K562 (cell line): ENCODE data around the gene CADM2. TPM values are rescaled to one million over a fixed set of nuclear protein-coding genes. Genes with fewer than 3 reads are reported as not detected.
"Not testable (repeated sequence)": the region's sequence is repeated elsewhere in the genome, so short reads cannot be mapped to it uniquely, and the experiment has no call there.

ENCODE experiments used
- ATF1 ChIP-seq, 2 experiments: fragments of 450-650 bp in 1 of 2; IDR thresholded peaks; 2 replicates each; pipeline ENCODE4 v1.6.1; 2016; ENCODE audit warnings: missing compliant biosample characterization in 1 of 2, missing genetic modification characterization in 1 of 2
- ATF7 ChIP-seq: fragments of 450-650 bp; IDR thresholded peaks from 2 replicates; pipeline ENCODE4 v1.7.1; 2014; ENCODE audit warnings: mild to moderate bottlenecking, moderate library complexity
- CTCF ChIP-seq, 3 experiments: IDR thresholded peaks in 2 of 3; conservative IDR thresholded peaks in 1 of 3; 2 replicates each; pipeline ENCODE4 v1.5.1; 2011 to 2012; ENCODE audit warnings: low read length in 3 of 3, mild to moderate bottlenecking in 3 of 3, control low read depth in 2 of 3, improper control_type of control experiment in 1 of 3, inconsistent platforms in 1 of 3, low read depth in 1 of 3, mixed read lengths in 1 of 3, moderate library complexity in 1 of 3; ENCODE audit not compliant: insufficient read depth in 2 of 3
- FOS ChIP-seq: IDR thresholded peaks from 3 replicates; pipeline ENCODE4 v1.6.1; 2011; ENCODE audit not compliant: insufficient read length; ENCODE audit errors: extremely low read depth
- GTF2B ChIP-seq: IDR thresholded peaks from 2 replicates; pipeline ENCODE4 v1.6.1; 2011; ENCODE audit not compliant: insufficient read length; ENCODE audit errors: extremely low read depth
- LEF1 ChIP-seq: fragments of 450-650 bp; IDR thresholded peaks from 2 replicates; pipeline ENCODE4 v1.6.1; 2016; ENCODE audit warnings: mild to moderate bottlenecking
- MEIS2 ChIP-seq: fragments of 450-650 bp; IDR thresholded peaks from 2 replicates; pipeline ENCODE4 v1.6.1; 2014; ENCODE audit warnings: mild to moderate bottlenecking; ENCODE audit not compliant: partially characterized antibody
- MTA3 ChIP-seq: fragments of 450-650 bp; formaldehyde crosslinking; IDR thresholded peaks from 2 replicates; pipeline ENCODE4 v1.6.1; 2017; ENCODE audit warnings: mild to moderate bottlenecking, borderline replicate concordance
- NCOR1 ChIP-seq: fragments of 450-650 bp; IDR thresholded peaks from 2 replicates; pipeline ENCODE4 v1.6.1; 2016; ENCODE audit warnings: mild to moderate bottlenecking, moderate library complexity
- POLR2B ChIP-seq: fragments of 450-650 bp; IDR thresholded peaks from 2 replicates; pipeline ENCODE4 v1.6.1; 2018; ENCODE audit warnings: low read depth; ENCODE audit not compliant: partially characterized antibody
- POLR2G ChIP-seq: fragments of 200-400 bp; formaldehyde crosslinking; IDR thresholded peaks from 2 replicates; pipeline ENCODE4 v1.6.1; 2017; ENCODE audit warnings: low read depth, mild to moderate bottlenecking, antibody characterized with exemption, low read length, moderate library complexity
- RBFOX2 ChIP-seq: fragments of 200-400 bp; formaldehyde crosslinking; IDR thresholded peaks from 2 replicates; pipeline ENCODE4 v1.6.1; 2017; ENCODE audit warnings: low read depth, mild to moderate bottlenecking, low read length, moderate library complexity
- RBM25 ChIP-seq: fragments of 200-400 bp; formaldehyde crosslinking; IDR thresholded peaks from 2 replicates; pipeline ENCODE4 v1.6.1; 2018; ENCODE audit warnings: low read length, low read depth, moderate library complexity; ENCODE audit not compliant: severe bottlenecking
- RNF2 ChIP-seq: sonication (generic); IDR thresholded peaks from 2 replicates; pipeline ENCODE4 v1.6.1; 2016
- SREBF1 ChIP-seq: fragments of 150-350 bp; IDR thresholded peaks from 2 replicates; pipeline ENCODE4 v1.6.1; 2014; ENCODE audit warnings: antibody characterized with exemption, low read depth, low read length, borderline replicate concordance
- TAF7 ChIP-seq: fragments of 450-650 bp; IDR thresholded peaks from 2 replicates; pipeline ENCODE4 v1.6.1; 2016; ENCODE audit warnings: missing genetic modification characterization, missing compliant biosample characterization
- TCF7L2 ChIP-seq: fragments of 150-350 bp; IDR thresholded peaks from 2 replicates; pipeline ENCODE4 v1.6.1; 2016; ENCODE audit warnings: low read depth, mild to moderate bottlenecking, low read length, moderate library complexity
- ZBTB7A ChIP-seq: IDR thresholded peaks from 2 replicates; pipeline ENCODE4 v1.6.1; 2011; ENCODE audit warnings: low read depth, mild to moderate bottlenecking, low read length, moderate library complexity, borderline replicate concordance; ENCODE audit not compliant: control insufficient read depth
- polyA plus RNA-seq, 8 experiments: library from polyadenylated mRNA; depleted of rRNA in 4 of 8; stranded (reverse) in 5 of 8; unstranded in 3 of 8; fragments of >200 nt; fragmentation: Nextera tagmentation in 2 of 8; fragmentation: Illumina TruSeq in 1 of 8; extraction: Ambion mirVana in 2 of 8; extraction: Trizol in 1 of 8; gene quantifications; 2 replicates each; pipeline versions ENCODE4 v1.2.1 to v1.2.3, GENCODE V29; 2011 to 2014; ENCODE audit warnings: inconsistent platforms in 1 of 8, missing spikeins in 1 of 8
- total RNA-seq, 7 experiments: library from RNA; depleted of rRNA in 6 of 7; stranded (reverse); fragments of >200 nt in 6 of 7; fragmentation: Illumina TruSeq in 2 of 7; extraction: Trizol in 2 of 7; gene quantifications; 2 replicates each; pipeline versions ENCODE4 v1.2.1 to v1.2.3, GENCODE V29; 2011 to 2021; ENCODE audit warnings: low replicate concordance in 1 of 7
- TF ChIP-seq, protein P1 (sequence below): fragments of 450-650 bp; IDR thresholded peaks from 2 replicates; pipeline ENCODE4 v1.6.1; 2016
- TF ChIP-seq, protein P2 (sequence below): sonication (generic); formaldehyde crosslinking; IDR thresholded peaks from 2 replicates; pipeline ENCODE4 v1.8.0; 2023; ENCODE audit warnings: mild to moderate bottlenecking, missing genetic modification reagents

The CADM2 gene
- total and polyA plus RNA-seq, 9 of the 15 experiments (the other 6 are each of a cell fraction or from before 2014, with no cell fraction given) = 0.11 to 3.2 (median 0.95) TPM

DNA sequence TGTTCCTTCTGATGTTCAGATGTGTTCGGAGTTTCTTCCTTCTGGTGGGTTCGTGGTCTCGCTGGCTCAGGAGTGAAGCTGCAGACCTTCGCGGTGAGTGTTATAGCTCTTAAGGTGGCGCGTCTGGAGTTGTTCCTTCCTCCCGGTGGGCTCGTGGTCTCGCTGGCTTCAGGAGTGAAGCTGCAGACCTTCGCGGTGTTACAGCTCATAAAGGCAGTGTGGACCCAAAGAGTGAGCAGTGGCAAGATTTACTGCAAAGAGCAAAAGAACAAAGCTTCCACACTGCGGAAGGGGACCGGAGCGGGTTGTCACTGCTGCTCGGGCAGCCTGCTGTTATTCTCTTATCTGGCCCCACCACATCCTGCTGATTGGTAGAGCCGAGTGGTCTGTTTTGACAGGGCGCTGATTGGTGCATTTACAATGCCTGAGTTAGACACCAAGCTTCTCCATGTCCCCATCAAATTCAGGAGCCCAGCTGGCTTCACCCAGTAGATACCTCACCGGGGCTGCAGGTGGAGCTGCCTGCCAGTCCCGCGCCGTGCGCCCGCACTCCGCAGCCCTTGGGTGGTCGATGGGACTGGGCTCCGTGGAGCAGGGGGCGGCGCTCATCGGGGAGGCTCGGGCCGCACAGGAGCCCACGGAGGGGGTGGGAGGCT, 545.5 kb downstream of the CADM2 start (continued):
- peak; percentile 10 to 36 (median 24); a peak in 2 of 6 replicates for TF ChIP-seq CTCF (IDR thresholded peaks at IDR 0.05 in 2 of 3, conservative IDR thresholded peaks at IDR 0.05 in 1 of 3; ENCODE audit: insufficient read depth in 2 of 3, low read depth in 1 of 3, low read length in 3 of 3)
- 0 out of 2 replicates have a peak, but pooled peaks have one; percentile 21 for TF ChIP-seq RNF2
- 0 out of 2 replicates have a peak, but pooled peaks have one; percentile 36 for TF ChIP-seq TAF7 (tag)
- TF ChIP-seq ZBTB7A = peak; percentile 68; the same call in 1 of the 2 replicates
- peak; percentile 46 for TF ChIP-seq GTF2B
- TF ChIP-seq MEIS2 = peak; percentile 89
- TF ChIP-seq, protein P1, sequence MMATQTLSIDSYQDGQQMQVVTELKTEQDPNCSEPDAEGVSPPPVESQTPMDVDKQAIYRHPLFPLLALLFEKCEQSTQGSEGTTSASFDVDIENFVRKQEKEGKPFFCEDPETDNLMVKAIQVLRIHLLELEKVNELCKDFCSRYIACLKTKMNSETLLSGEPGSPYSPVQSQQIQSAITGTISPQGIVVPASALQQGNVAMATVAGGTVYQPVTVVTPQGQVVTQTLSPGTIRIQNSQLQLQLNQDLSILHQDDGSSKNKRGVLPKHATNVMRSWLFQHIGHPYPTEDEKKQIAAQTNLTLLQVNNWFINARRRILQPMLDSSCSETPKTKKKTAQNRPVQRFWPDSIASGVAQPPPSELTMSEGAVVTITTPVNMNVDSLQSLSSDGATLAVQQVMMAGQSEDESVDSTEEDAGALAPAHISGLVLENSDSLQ = peak; percentile 73
- not testable (repeated sequence) for TF ChIP-seq ATF1 (CRISPR knock-in tag; IDR thresholded peaks at IDR 0.05)
- TF ChIP-seq ATF1 (tag; IDR thresholded peaks at IDR 0.05) = peak; percentile 38
- peak; percentile 83 for TF ChIP-seq RBFOX2
- TF ChIP-seq POLR2B = peak; percentile 95
- TF ChIP-seq FOS = peak; percentile 84
- TF ChIP-seq POLR2G = peak; percentile 86
- TF ChIP-seq LEF1 = peak; percentile 61; the same call in 1 of the 2 replicates
- TF ChIP-seq, protein P2, sequence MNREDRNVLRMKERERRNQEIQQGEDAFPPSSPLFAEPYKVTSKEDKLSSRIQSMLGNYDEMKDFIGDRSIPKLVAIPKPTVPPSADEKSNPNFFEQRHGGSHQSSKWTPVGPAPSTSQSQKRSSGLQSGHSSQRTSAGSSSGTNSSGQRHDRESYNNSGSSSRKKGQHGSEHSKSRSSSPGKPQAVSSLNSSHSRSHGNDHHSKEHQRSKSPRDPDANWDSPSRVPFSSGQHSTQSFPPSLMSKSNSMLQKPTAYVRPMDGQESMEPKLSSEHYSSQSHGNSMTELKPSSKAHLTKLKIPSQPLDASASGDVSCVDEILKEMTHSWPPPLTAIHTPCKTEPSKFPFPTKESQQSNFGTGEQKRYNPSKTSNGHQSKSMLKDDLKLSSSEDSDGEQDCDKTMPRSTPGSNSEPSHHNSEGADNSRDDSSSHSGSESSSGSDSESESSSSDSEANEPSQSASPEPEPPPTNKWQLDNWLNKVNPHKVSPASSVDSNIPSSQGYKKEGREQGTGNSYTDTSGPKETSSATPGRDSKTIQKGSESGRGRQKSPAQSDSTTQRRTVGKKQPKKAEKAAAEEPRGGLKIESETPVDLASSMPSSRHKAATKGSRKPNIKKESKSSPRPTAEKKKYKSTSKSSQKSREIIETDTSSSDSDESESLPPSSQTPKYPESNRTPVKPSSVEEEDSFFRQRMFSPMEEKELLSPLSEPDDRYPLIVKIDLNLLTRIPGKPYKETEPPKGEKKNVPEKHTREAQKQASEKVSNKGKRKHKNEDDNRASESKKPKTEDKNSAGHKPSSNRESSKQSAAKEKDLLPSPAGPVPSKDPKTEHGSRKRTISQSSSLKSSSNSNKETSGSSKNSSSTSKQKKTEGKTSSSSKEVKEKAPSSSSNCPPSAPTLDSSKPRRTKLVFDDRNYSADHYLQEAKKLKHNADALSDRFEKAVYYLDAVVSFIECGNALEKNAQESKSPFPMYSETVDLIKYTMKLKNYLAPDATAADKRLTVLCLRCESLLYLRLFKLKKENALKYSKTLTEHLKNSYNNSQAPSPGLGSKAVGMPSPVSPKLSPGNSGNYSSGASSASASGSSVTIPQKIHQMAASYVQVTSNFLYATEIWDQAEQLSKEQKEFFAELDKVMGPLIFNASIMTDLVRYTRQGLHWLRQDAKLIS (CRISPR knock-in tag) = 0 out of 2 replicates have a peak, but pooled peaks have one; percentile 27
- TF ChIP-seq ATF7 = peak; percentile 42; the same call in 1 of the 2 replicates
- TF ChIP-seq RBM25 = peak; percentile 26
- peak; percentile 73; the same call in 1 of the 2 replicates for TF ChIP-seq MTA3
- TF ChIP-seq NCOR1 = peak; percentile 31; the same call in 1 of the 2 replicates
- peak; percentile 10; the same call in 1 of the 2 replicates for TF ChIP-seq TCF7L2
- TF ChIP-seq SREBF1 = peak; percentile 99
